IMR-90 (cell line): ENCODE results near the gene RIPK3. TPM values are rescaled to one million over a fixed set of nuclear protein-coding genes. Genes with fewer than 3 reads are reported as not detected.

Experiments
- ATAC-seq: fragments of 200-7000 bp; cut with Tn5 transposase; 2 replicates; pipeline ENCODE4 v1.9.1; 2020; ENCODE audit warnings: low read depth, mild to moderate bottlenecking, moderate library complexity
- BruUV-seq: library from RNA; stranded (reverse); fragments of 400-500 nt; replicated peaks from 2 replicates; lab custom pipeline; 2021; lab: Mats Ljungman, UMichigan
- CTCF ChIA-PET: fragments of 300-600 bp; formaldehyde crosslinking; extraction: SDS; loops from one replicate; lab custom pipeline; 2021; ENCODE audit warnings: antibody characterized with exemption; lab: Yijun Ruan, JAX
- POLR2A ChIA-PET: fragments of 300-600 bp; sonication (Branson Sonifier 250); formaldehyde crosslinking; loops from one replicate; lab custom pipeline; 2022; ENCODE audit warnings: antibody characterized with exemption; ENCODE audit not compliant: unreplicated experiment; lab: Charles Lee
- DNase-seq: peaks from one replicate; pipeline ENCODE4 v3.0.0; 2013
- H2AFZ ChIP-seq: replicated peaks from 2 replicates; pipeline ENCODE3; 2013; ENCODE audit warnings: low read length, mild to moderate bottlenecking; ENCODE audit not compliant: poor library complexity
- H2AK5ac ChIP-seq: 2 replicates; pipeline ENCODE4 v1.6.1; 2013; ENCODE audit warnings: low read depth, low read length, inconsistent platforms
- H2AK9ac ChIP-seq: replicated peaks from 2 replicates; pipeline ENCODE3; 2013; ENCODE audit warnings: mild to moderate bottlenecking, low read depth, low read length, moderate library complexity; ENCODE audit not compliant: poor library complexity
- H2BK120ac ChIP-seq: 2 replicates; pipeline ENCODE4 v1.6.1; 2013; ENCODE audit warnings: low read depth, low read length, inconsistent platforms
- H2BK15ac ChIP-seq: 3 replicates; pipeline ENCODE4 v1.6.1; 2013; ENCODE audit warnings: low read depth, low read length, inconsistent platforms
- H2BK20ac ChIP-seq: 2 replicates; pipeline ENCODE4 v1.6.1; 2013; ENCODE audit warnings: low read depth, mild to moderate bottlenecking, inconsistent platforms, low read length, moderate library complexity
- H2BK5ac ChIP-seq: 2 replicates; pipeline ENCODE4 v1.6.1; 2013; ENCODE audit warnings: mild to moderate bottlenecking, low read depth, low read length, inconsistent platforms; ENCODE audit not compliant: poor library complexity, severe bottlenecking
- H3K14ac ChIP-seq: replicated peaks from 2 replicates; pipeline ENCODE4 v1.6.1; 2013; ENCODE audit warnings: low read depth, low read length, inconsistent platforms
- H3K18ac ChIP-seq: 2 replicates; pipeline ENCODE4 v1.6.1; 2013; ENCODE audit warnings: low read depth, low read length, control low read depth
- H3K23ac ChIP-seq: 2 replicates; pipeline ENCODE4 v1.6.1; 2013; ENCODE audit warnings: low read depth, low read length, inconsistent platforms
- H3K27ac ChIP-seq: 2 replicates; pipeline ENCODE4 v1.5.1; 2013; ENCODE audit warnings: mild to moderate bottlenecking, control low read depth, low read length; ENCODE audit not compliant: insufficient read depth
- H3K27me3 ChIP-seq: 2 replicates; pipeline ENCODE4 v1.6.1; 2013; ENCODE audit warnings: low read length; ENCODE audit not compliant: control insufficient read depth, insufficient read depth
- H3K36me3 ChIP-seq: 2 replicates; pipeline ENCODE4 v1.6.1; 2013; ENCODE audit warnings: low read length, mixed read lengths; ENCODE audit not compliant: control insufficient read depth, insufficient read depth
- H3K4ac ChIP-seq: 2 replicates; pipeline ENCODE4 v1.6.1; 2013; ENCODE audit warnings: low read depth, low read length, inconsistent platforms
- H3K4me1 ChIP-seq: 2 replicates; pipeline ENCODE4 v1.6.1; 2013; ENCODE audit warnings: low read length, mixed read lengths; ENCODE audit not compliant: control insufficient read depth, insufficient read depth
- H3K4me2 ChIP-seq: 2 replicates; pipeline ENCODE4 v1.6.1; 2013; ENCODE audit warnings: low read depth, mild to moderate bottlenecking, control low read depth, low read length, moderate library complexity
- H3K4me3 ChIP-seq: 2 replicates; pipeline ENCODE4 v1.5.1; 2013; ENCODE audit warnings: low read depth, mild to moderate bottlenecking, control low read depth, low read length, moderate library complexity; ENCODE audit not compliant: insufficient read depth
- H3K56ac ChIP-seq: 2 replicates; pipeline ENCODE4 v1.6.1; 2013; ENCODE audit warnings: low read length, inconsistent platforms; ENCODE audit not compliant: insufficient read depth; ENCODE audit errors: extremely low read depth
- H3K79me1 ChIP-seq, 2 experiments: 2 replicates each; pipeline ENCODE4 v1.6.1; 2013; ENCODE audit warnings: low read length in 2 of 2, inconsistent platforms in 1 of 2, low read depth in 1 of 2
- H3K9ac ChIP-seq: 2 replicates; pipeline ENCODE4 v1.6.1; 2013; ENCODE audit warnings: low read depth, low read length, control low read depth
- H3K9me1 ChIP-seq: 2 replicates; pipeline ENCODE4 v1.6.1; 2013; ENCODE audit warnings: low read length, inconsistent platforms; ENCODE audit not compliant: insufficient read depth
- H3K9me3 ChIP-seq: 2 replicates; pipeline ENCODE4 v1.6.1; 2013; ENCODE audit warnings: low read length; ENCODE audit not compliant: control insufficient read depth, insufficient read depth
- H4K20me1 ChIP-seq: 2 replicates; pipeline ENCODE4 v1.6.1; 2013; ENCODE audit warnings: low read length, inconsistent platforms; ENCODE audit not compliant: insufficient read depth
- H4K5ac ChIP-seq: 2 replicates; pipeline ENCODE4 v1.6.1; 2013; ENCODE audit warnings: mild to moderate bottlenecking, low read depth, low read length, control low read depth
- H4K8ac ChIP-seq, 2 experiments: 2 replicates each; pipeline ENCODE4 v1.6.1; 2013; ENCODE audit warnings: low read depth in 2 of 2, low read length in 2 of 2, control low read depth in 1 of 2, inconsistent platforms in 1 of 2
- H4K91ac ChIP-seq: 2 replicates; pipeline ENCODE4 v1.6.1; 2013; ENCODE audit warnings: low read depth, low read length, inconsistent platforms; ENCODE audit not compliant: insufficient read depth
- CHD1 ChIP-seq: IDR thresholded peaks from 2 replicates; pipeline ENCODE4 v1.6.1; 2012; ENCODE audit warnings: low read depth, low read length, improper control_type of control experiment
- CTCF ChIP-seq: conservative IDR thresholded peaks from 2 replicates; pipeline ENCODE4 v1.5.1; 2012; ENCODE audit warnings: mild to moderate bottlenecking, low read depth, low read length, improper control_type of control experiment
- ELK1 ChIP-seq: fragments of 150-350 bp; IDR thresholded peaks from 2 replicates; pipeline ENCODE4 v1.6.1; 2016; ENCODE audit warnings: low read depth, mild to moderate bottlenecking, low read length, moderate library complexity, borderline replicate concordance
- MAFK ChIP-seq: IDR thresholded peaks from 2 replicates; pipeline ENCODE4 v1.6.1; 2012; ENCODE audit warnings: low read depth, low read length, improper control_type of control experiment
- MXI1 ChIP-seq: IDR thresholded peaks from 2 replicates; pipeline ENCODE4 v1.6.1; 2012; ENCODE audit warnings: low read depth, mild to moderate bottlenecking, low read length, moderate library complexity, borderline replicate concordance
- NFE2L2 ChIP-seq: fragments of 150-350 bp; IDR thresholded peaks from 2 replicates; pipeline ENCODE4 v1.6.1; 2016; ENCODE audit warnings: low read depth, mild to moderate bottlenecking, low read length
- POLR2A ChIP-seq: IDR thresholded peaks from 2 replicates; pipeline ENCODE4 v1.6.1; 2012; ENCODE audit warnings: mild to moderate bottlenecking, low read depth, low read length
- RCOR1 ChIP-seq: IDR thresholded peaks from 2 replicates; pipeline ENCODE4 v1.6.1; 2012; ENCODE audit warnings: mild to moderate bottlenecking, low read length, improper control_type of control experiment; ENCODE audit not compliant: insufficient replicate concordance
- RFX5 ChIP-seq: IDR thresholded peaks from 2 replicates; pipeline ENCODE4 v1.8.0; 2012; ENCODE audit warnings: low read depth, mild to moderate bottlenecking, low read length, moderate library complexity
- SMC3 ChIP-seq: fragments of 150-350 bp; IDR thresholded peaks from 2 replicates; pipeline ENCODE4 v1.6.1; 2016; ENCODE audit warnings: low read depth, mild to moderate bottlenecking, antibody characterized with exemption, low read length, moderate library complexity
- USF2 ChIP-seq: fragments of 150-350 bp; IDR thresholded peaks from 2 replicates; pipeline ENCODE4 v1.6.1; 2017; ENCODE audit warnings: mild to moderate bottlenecking, antibody characterized with exemption, low read length, low read depth
- WGBS, 2 experiments: methylation state at CpG; one replicate each; pipeline versions ENCODE4 v1.1.5 to v1.1.7; 2013; ENCODE audit warnings: missing lambda C conversion rate in 2 of 2; ENCODE audit not compliant: insufficient read length in 1 of 2; ENCODE audit errors: extremely low coverage in 2 of 2; 5-methylcytosine and 5-hydroxymethylcytosine counted together
- dilution Hi-C: fragments of 300-500 bp; cut with HindIII; formaldehyde crosslinking; loops from one replicate; pipeline ENCODE4 v1.14.3; 2018; ENCODE audit warnings: low sequenced_read_pairs; ENCODE audit not compliant: unreplicated experiment
- in situ Hi-C: fragments of 300-500 bp; cut with MboI; formaldehyde crosslinking; loops from 3 replicates; pipeline ENCODE4 v1.14.3; 2019; ENCODE audit warnings: low sequenced_read_pairs, inconsistent platforms, mixed read lengths
- intact Hi-C: fragments of 100-400 bp; cut with micrococcal nuclease; formaldehyde crosslinking; loops from 2 replicates; pipeline ENCODE4 v1.10.0; 2022
- polyA plus RNA-seq, 3 experiments: library from polyadenylated mRNA; depleted of rRNA; stranded (reverse); fragments of >200 nt; gene quantifications; 2 replicates each; pipeline ENCODE4 v1.2.3, GENCODE V29; 2012; ENCODE audit warnings: low replicate concordance in 1 of 3
- total RNA-seq: library from RNA; depleted of rRNA; stranded (reverse); fragments of >200 nt; gene quantifications from 2 replicates; pipeline ENCODE4 v1.2.3, GENCODE V29; 2012

Gene RIPK3
- total and polyA plus RNA-seq, 2 of the 4 experiments (the other 2 are of a cell fraction) = 0.09 TPM; not detected in 1

- Histone ChIP-seq H3K9ac (no peak overlapping the region), H3K27me3 (no peaks in the 10 kb centered on the region), H3K56ac (no peak overlapping the region), H3K36me3 (peaks cover 28% of the 10 kb centered on the region), H3K4me1 (peaks cover 3% of the 10 kb centered on the region), H2AK9ac (no peak overlapping the region), H2BK120ac (no peak overlapping the region), H4K8ac (no peak overlapping the region), H3K4me2 (no peak overlapping the region), H2AK5ac (no peak overlapping the region), H3K9me1 (no peaks in the 10 kb centered on the region), H3K4me3 (no peak overlapping the region), H3K18ac (no peak overlapping the region), H3K14ac (no peak overlapping the region), H3K23ac (no peak overlapping the region), H2BK5ac (no peak overlapping the region), H4K20me1 (no peaks in the 10 kb centered on the region), H3K27ac (no peak overlapping the region), H2AFZ (no peak overlapping the region), H3K9me3 (no peaks in the 10 kb centered on the region), H3K79me1 (0 out of 4 replicates have a peak, but pooled peaks cover 2 to 10% of the 10 kb centered on the region in 2 experiments), H4K5ac (no peak overlapping the region), H2BK20ac (no peak overlapping the region), H3K4ac (no peak overlapping the region), H4K91ac (no peak overlapping the region), H2BK15ac (no peak overlapping the region)
- in situ Hi-C loops (no loop called here), dilution Hi-C loops (no loop called here), intact Hi-C loops (loop anchor here (10.0 kb wide), 1 partner anchor 307 kb away; the partner anchor contains the start of gene DHRS4L2)
- ATAC-seq = no peak
- no peak for DNase-seq
- no TSS peak for BruUV-seq
- WGBS, 2 experiments = no CpG with 5 or more reads among the region's 11 CpGs
- CTCF ChIA-PET = interaction anchor here (2.1 kb wide), 1 partner anchor 16 kb away, joined by 5 read pairs; the partner anchor contains the start of gene CIDEB
- POLR2A ChIA-PET = no interaction called here
- TF ChIP-seq MXI1 (no peak), MAFK (no peak), USF2 (no peak), CHD1 (no peak), ELK1 (no peak), POLR2A (no peak), CTCF (no peak), SMC3 (no peak), NFE2L2 (no peak), RFX5 (no peak), RCOR1 (no peak)
These were observed 47.5 kb downstream of the RIPK3 start for GRCh38 chr14:24292118-24292807.
